22Rv1 (cell line): ENCODE results near the gene BCL11A.

Experiments used
- H3K27ac ChIP-seq: fragments of 450-650 bp; 2 replicates; pipeline ENCODE4 v1.5.1; 2017
- ZFX ChIP-seq: fragments of 450-650 bp; IDR thresholded peaks from 2 replicates; pipeline ENCODE4 v1.6.1; 2017; ENCODE audit warnings: antibody characterized with exemption, borderline replicate concordance
- TF ChIP-seq, protein P1 (sequence below): fragments of 450-650 bp; IDR thresholded peaks from 2 replicates; pipeline ENCODE4 v1.5.1; 2017; ENCODE audit warnings: mild to moderate bottlenecking

The BCL11A gene

GRCh38 chr2:60536746-60537145 lies 16.7 kb downstream of the BCL11A start:
- TF ChIP-seq, protein P1, sequence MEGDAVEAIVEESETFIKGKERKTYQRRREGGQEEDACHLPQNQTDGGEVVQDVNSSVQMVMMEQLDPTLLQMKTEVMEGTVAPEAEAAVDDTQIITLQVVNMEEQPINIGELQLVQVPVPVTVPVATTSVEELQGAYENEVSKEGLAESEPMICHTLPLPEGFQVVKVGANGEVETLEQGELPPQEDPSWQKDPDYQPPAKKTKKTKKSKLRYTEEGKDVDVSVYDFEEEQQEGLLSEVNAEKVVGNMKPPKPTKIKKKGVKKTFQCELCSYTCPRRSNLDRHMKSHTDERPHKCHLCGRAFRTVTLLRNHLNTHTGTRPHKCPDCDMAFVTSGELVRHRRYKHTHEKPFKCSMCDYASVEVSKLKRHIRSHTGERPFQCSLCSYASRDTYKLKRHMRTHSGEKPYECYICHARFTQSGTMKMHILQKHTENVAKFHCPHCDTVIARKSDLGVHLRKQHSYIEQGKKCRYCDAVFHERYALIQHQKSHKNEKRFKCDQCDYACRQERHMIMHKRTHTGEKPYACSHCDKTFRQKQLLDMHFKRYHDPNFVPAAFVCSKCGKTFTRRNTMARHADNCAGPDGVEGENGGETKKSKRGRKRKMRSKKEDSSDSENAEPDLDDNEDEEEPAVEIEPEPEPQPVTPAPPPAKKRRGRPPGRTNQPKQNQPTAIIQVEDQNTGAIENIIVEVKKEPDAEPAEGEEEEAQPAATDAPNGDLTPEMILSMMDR = no peak
- no peak for TF ChIP-seq ZFX
- H3K27ac ChIP-seq = no peak overlapping the region

DNA sequence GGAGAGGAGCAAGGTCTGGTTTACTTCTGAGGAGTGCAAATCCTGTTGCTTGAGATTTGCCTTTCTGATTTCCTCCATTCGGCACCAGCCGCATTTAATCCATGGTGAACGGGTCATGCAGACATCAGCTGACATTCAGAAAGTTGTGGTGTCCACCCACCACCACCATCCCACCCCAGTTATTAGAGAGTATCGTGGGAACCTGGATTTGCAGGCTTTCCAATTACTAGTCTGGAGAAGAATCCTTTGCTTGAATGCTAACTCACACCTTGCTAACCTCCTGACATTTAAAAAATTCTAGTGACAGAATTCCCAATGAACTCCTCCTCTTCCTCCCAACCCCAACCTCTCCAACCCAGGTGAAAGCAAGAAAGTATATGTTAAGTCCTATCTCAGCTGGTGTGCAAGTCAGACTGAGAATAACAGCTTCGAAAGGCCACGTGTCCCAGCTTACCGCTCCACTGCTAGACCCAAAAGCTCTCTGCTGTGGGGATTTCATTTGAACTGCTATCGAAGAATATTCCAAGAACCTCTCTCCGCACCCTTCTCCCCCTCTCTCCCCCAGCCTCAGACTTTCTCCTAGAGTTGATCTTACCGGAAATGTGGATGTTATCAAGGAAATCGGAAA lies 17.7 kb downstream of the BCL11A start:
- no peak for TF ChIP-seq ZFX
- TF ChIP-seq, protein P1 = no peak
- H3K27ac ChIP-seq = no peak overlapping the region

GRCh38 chr2:60534892-60535684 lies 18.4 kb downstream of the BCL11A start:
- no peak overlapping the region for H3K27ac ChIP-seq
- no peak for TF ChIP-seq ZFX
- TF ChIP-seq, protein P1 = no peak

GRCh38 chr2:60534052-60534685 lies 19.3 kb downstream of the BCL11A start:
- no peak for TF ChIP-seq ZFX
- TF ChIP-seq, protein P1 = no peak
- no peak overlapping the region for H3K27ac ChIP-seq

GRCh38 chr2:60533101-60534051 lies 20.1 kb downstream of the BCL11A start:
- TF ChIP-seq, protein P1 = no peak
- no peak for TF ChIP-seq ZFX
- H3K27ac ChIP-seq = peak overlapping the region; percentile 88; the same call in 1 of the 2 replicates

- peak overlapping the region; percentile 88; the same call in 1 of the 2 replicates for H3K27ac ChIP-seq
- TF ChIP-seq ZFX = no peak
- TF ChIP-seq, protein P1 = no peak
Measured at GRCh38 chr2:60532421-60532820, 21.0 kb downstream of the BCL11A start.
